ENCODE results near the gene SCRT2. TPM values are rescaled to one million over a fixed set of nuclear protein-coding genes. Genes with fewer than 3 reads are reported as not detected.

Gene SCRT2
- total and polyA plus RNA-seq, 9 of the 15 experiments (the other 6 are each of a cell fraction or from before 2014, with no cell fraction given), result 0.04 to 0.75 (median 0.13) TPM; not detected in 2

DNA sequence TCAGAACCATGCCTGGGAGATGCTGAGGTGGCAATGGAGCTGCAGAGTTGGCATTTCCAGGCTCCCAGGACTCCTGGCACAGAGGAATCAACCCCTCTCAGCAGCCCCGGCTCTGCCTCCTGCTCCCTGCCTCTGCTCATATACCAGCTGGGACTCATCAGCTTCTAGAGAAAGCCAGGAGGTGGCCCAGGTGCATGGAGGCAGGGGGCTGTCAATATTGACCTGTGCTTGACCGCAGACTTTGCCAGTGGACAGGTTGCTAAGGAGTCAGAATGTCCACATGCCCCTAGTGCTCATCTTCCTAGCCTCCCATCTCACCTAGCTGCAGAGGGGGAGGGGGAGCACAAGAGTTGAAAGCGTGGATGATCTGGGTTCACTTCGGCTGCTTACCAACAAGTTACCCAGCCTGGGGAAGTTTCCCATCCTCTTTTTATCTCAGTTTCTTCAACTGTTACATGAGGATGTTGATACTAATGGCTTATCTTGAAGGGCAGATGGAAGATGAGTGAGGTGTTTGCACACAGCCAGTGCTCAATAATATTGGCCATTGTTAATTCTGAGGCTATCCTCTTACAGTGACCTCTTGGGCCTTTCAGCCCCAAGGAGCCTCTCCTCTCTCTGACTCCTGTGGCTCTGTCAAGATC, 9.2 kb upstream of the SCRT2 start (continued):
- TF ChIP-seq, protein P1, sequence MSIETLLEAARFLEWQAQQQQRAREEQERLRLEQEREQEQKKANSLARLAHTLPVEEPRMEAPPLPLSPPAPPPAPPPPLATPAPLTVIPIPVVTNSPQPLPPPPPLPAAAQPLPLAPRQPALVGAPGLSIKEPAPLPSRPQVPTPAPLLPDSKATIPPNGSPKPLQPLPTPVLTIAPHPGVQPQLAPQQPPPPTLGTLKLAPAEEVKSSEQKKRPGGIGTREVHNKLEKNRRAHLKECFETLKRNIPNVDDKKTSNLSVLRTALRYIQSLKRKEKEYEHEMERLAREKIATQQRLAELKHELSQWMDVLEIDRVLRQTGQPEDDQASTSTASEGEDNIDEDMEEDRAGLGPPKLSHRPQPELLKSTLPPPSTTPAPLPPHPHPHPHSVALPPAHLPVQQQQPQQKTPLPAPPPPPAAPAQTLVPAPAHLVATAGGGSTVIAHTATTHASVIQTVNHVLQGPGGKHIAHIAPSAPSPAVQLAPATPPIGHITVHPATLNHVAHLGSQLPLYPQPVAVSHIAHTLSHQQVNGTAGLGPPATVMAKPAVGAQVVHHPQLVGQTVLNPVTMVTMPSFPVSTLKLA (conservative IDR thresholded peaks at IDR 0.05), result no peak
- TF ChIP-seq, protein P2, sequence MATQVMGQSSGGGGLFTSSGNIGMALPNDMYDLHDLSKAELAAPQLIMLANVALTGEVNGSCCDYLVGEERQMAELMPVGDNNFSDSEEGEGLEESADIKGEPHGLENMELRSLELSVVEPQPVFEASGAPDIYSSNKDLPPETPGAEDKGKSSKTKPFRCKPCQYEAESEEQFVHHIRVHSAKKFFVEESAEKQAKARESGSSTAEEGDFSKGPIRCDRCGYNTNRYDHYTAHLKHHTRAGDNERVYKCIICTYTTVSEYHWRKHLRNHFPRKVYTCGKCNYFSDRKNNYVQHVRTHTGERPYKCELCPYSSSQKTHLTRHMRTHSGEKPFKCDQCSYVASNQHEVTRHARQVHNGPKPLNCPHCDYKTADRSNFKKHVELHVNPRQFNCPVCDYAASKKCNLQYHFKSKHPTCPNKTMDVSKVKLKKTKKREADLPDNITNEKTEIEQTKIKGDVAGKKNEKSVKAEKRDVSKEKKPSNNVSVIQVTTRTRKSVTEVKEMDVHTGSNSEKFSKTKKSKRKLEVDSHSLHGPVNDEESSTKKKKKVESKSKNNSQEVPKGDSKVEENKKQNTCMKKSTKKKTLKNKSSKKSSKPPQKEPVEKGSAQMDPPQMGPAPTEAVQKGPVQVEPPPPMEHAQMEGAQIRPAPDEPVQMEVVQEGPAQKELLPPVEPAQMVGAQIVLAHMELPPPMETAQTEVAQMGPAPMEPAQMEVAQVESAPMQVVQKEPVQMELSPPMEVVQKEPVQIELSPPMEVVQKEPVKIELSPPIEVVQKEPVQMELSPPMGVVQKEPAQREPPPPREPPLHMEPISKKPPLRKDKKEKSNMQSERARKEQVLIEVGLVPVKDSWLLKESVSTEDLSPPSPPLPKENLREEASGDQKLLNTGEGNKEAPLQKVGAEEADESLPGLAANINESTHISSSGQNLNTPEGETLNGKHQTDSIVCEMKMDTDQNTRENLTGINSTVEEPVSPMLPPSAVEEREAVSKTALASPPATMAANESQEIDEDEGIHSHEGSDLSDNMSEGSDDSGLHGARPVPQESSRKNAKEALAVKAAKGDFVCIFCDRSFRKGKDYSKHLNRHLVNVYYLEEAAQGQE (IDR thresholded peaks at IDR 0.05; ENCODE audit: borderline replicate concordance), result no peak
- TF ChIP-seq, protein P2 (CRISPR knock-in tag; IDR thresholded peaks at IDR 0.05; ENCODE audit: low read depth), result no peak
- TF ChIP-seq ZNF12 (CRISPR knock-in tag; IDR thresholded peaks at IDR 0.05) (no peak), CSDE1 (IDR thresholded peaks at IDR 0.05) (no peak), MAFF (IDR thresholded peaks at IDR 0.05; ENCODE audit: low read length) (no peak), KHSRP (IDR thresholded peaks at IDR 0.05) (no peak), IRF2 (CRISPR knock-in tag; IDR thresholded peaks at IDR 0.05) (no peak)
- TF ChIP-seq, protein P3, sequence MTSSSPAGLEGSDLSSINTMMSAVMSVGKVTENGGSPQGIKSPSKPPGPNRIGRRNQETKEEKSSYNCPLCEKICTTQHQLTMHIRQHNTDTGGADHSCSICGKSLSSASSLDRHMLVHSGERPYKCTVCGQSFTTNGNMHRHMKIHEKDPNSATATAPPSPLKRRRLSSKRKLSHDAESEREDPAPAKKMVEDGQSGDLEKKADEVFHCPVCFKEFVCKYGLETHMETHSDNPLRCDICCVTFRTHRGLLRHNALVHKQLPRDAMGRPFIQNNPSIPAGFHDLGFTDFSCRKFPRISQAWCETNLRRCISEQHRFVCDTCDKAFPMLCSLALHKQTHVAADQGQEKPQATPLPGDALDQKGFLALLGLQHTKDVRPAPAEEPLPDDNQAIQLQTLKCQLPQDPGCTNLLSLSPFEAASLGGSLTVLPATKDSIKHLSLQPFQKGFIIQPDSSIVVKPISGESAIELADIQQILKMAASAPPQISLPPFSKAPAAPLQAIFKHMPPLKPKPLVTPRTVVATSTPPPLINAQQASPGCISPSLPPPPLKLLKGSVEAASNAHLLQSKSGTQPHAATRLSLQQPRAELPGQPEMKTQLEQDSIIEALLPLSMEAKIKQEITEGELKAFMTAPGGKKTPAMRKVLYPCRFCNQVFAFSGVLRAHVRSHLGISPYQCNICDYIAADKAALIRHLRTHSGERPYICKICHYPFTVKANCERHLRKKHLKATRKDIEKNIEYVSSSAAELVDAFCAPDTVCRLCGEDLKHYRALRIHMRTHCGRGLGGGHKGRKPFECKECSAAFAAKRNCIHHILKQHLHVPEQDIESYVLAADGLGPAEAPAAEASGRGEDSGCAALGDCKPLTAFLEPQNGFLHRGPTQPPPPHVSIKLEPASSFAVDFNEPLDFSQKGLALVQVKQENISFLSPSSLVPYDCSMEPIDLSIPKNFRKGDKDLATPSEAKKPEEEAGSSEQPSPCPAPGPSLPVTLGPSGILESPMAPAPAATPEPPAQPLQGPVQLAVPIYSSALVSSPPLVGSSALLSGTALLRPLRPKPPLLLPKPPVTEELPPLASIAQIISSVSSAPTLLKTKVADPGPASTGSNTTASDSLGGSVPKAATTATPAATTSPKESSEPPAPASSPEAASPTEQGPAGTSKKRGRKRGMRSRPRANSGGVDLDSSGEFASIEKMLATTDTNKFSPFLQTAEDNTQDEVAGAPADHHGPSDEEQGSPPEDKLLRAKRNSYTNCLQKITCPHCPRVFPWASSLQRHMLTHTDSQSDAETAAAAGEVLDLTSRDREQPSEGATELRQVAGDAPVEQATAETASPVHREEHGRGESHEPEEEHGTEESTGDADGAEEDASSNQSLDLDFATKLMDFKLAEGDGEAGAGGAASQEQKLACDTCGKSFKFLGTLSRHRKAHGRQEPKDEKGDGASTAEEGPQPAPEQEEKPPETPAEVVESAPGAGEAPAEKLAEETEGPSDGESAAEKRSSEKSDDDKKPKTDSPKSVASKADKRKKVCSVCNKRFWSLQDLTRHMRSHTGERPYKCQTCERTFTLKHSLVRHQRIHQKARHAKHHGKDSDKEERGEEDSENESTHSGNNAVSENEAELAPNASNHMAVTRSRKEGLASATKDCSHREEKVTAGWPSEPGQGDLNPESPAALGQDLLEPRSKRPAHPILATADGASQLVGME (CRISPR knock-in tag; IDR thresholded peaks at IDR 0.05), result no peak
- TF ChIP-seq, protein P4, sequence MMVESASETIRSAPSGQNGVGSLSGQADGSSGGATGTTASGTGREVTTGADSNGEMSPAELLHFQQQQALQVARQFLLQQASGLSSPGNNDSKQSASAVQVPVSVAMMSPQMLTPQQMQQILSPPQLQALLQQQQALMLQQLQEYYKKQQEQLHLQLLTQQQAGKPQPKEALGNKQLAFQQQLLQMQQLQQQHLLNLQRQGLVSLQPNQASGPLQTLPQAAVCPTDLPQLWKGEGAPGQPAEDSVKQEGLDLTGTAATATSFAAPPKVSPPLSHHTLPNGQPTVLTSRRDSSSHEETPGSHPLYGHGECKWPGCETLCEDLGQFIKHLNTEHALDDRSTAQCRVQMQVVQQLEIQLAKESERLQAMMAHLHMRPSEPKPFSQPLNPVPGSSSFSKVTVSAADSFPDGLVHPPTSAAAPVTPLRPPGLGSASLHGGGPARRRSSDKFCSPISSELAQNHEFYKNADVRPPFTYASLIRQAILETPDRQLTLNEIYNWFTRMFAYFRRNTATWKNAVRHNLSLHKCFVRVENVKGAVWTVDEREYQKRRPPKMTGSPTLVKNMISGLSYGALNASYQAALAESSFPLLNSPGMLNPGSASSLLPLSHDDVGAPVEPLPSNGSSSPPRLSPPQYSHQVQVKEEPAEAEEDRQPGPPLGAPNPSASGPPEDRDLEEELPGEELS (CRISPR knock-in tag; IDR thresholded peaks at IDR 0.05; ENCODE audit: borderline replicate concordance), result no peak

Measured in K562 (cell line).